IPS-20b (cell line): Measurements from ENCODE around the gene RAN.
"Not testable (repeated sequence)": the region's sequence is repeated elsewhere in the genome, so short reads cannot be mapped to it uniquely, and the experiment has no call there.

Experiments
- H3K27ac ChIP-seq: one replicate; pipeline ENCODE4 v1.5.1; 2013; ENCODE audit warnings: low read length
- H3K27me3 ChIP-seq: 2 replicates; pipeline ENCODE4 v1.6.1; 2013; ENCODE audit warnings: mild to moderate bottlenecking, low read length, inconsistent platforms; ENCODE audit not compliant: insufficient read depth
- H3K36me3 ChIP-seq: 2 replicates; pipeline ENCODE4 v1.6.1; 2013; ENCODE audit warnings: low read depth, mild to moderate bottlenecking, inconsistent platforms, low read length, moderate library complexity; ENCODE audit not compliant: insufficient read depth
- H3K4me1 ChIP-seq: 2 replicates; pipeline ENCODE4 v1.6.1; 2013; ENCODE audit warnings: mild to moderate bottlenecking, control low read depth, inconsistent platforms, low read length, moderate library complexity; ENCODE audit not compliant: insufficient read depth
- H3K4me3 ChIP-seq: 2 replicates; pipeline ENCODE4 v1.5.1; 2013; ENCODE audit warnings: mild to moderate bottlenecking, low read length, inconsistent platforms
- H3K9ac ChIP-seq: 2 replicates; pipeline ENCODE4 v1.6.1; 2013; ENCODE audit warnings: low read depth, mild to moderate bottlenecking, inconsistent platforms, low read length, moderate library complexity
- H3K9me3 ChIP-seq: 2 replicates; pipeline ENCODE4 v1.6.1; 2013; ENCODE audit warnings: mild to moderate bottlenecking, low read depth, low read length, inconsistent platforms; ENCODE audit not compliant: insufficient read depth

The RAN gene

DNA sequence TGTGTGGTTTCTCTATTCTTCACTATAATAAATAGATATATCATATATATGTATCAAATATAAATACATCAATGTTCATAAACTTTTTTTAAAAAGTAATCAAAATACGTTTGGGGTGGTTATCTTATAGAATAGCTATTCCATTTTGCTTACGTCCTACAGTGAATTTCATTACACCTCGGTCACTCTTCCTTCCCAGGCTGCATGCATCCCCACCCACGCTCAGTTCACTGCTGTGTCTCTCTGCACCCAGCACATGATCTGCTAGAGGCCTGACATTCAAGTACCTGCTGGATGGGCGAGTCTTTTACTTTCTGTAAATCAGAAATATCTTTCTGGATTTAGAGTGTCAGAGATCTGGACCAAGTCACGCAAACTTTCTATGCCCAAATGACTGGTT, 36.4 kb upstream of the RAN start:
- H3K27me3 ChIP-seq = peaks cover 20% of the 10 kb centered on the region
- no peaks in the 10 kb centered on the region for H3K9me3 ChIP-seq
- H3K4me3 ChIP-seq = no peak overlapping the region
- no peaks in the 10 kb centered on the region for H3K36me3 ChIP-seq
- no peak overlapping the region for H3K27ac ChIP-seq
- no peak overlapping the region for H3K9ac ChIP-seq
- H3K4me1 ChIP-seq = peaks cover 16% of the 10 kb centered on the region

DNA sequence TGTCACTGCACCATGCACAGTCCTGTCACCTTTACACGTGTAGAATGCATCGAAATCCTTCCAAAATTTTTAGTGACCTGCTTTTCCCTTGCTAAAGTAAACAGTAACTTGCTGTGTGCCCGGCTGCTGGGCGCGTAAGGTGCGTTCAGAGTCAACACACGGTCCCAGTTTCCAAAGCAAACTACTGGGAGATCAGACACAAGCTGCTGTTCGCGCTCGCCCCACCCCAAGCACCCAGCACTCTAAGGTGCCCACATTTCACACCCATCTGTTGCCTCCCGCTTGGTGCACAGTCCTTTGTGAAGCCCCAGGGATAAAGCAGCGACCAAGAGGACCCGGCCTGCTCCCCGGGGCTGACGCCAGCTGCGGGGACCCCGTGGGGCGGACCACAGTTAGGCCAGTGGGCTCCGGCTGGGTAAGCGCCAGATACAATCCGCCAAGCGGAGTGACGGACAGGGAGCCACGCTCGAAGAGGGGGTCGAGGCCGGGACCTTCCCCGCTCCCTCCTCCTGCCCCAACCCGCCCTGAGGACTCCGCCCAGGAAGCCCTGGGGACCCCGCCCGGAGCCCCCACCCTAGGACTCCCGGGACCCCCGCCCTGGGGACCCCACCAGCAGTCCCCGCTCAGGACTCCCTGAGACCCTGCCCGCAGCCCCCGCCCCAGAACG, 33.4 kb upstream of the RAN start:
- H3K4me3 ChIP-seq = peak overlapping the region; percentile 95
- H3K36me3 ChIP-seq = no peaks in the 10 kb centered on the region
- H3K27ac ChIP-seq = no peak overlapping the region
- H3K4me1 ChIP-seq = peaks cover 8% of the 10 kb centered on the region
- H3K9ac ChIP-seq = peak overlapping the region; percentile 76; the same call in 1 of the 2 replicates
- H3K9me3 ChIP-seq = no peaks in the 10 kb centered on the region
- peaks cover 25% of the 10 kb centered on the region for H3K27me3 ChIP-seq

DNA sequence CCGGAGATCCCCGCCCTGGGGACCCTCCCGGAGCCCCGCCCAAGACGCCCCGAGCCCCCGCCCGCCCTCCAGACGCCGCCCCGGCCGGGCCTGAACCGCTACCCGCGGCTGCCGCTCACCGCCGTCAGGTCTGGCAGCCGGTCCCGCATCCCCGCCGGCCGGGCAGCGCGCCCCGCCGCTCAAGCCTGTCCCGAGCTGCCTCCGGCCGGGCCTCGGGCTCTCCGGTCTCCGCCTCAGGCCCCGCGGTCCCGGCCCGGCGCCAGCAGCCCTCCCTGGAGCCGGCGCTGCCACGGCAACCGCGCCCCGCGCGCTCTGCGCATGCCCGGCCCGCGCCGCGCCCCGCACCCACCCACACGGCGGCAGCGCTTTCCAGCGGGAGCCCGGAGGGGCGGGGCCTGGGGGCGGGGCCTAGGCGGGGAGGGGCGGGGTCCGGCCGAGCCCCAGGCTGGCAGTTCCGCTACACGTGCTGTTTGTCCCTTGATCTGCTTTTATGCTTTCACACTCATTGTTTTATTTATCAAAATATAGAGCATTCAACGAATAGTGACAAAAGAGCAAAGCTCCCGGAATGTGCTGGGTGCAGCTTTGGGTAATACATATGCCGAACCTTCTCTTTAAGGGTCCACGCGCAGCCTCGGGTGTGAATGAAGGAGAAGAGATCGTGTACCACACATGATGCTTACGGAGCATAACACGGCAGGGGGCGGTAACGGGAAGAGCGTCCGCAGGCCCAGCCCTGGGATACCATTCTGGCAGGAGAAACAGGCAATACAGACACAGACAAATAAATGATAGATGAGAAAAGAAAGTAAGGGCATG, 32.7 kb upstream of the RAN start, which contains the start of gene STX2:
TSS of gene STX2 (minus strand) at position 300 of the 819 bp plus-strand sequence. CDS start at position 149, 151 bp downstream.
- H3K27me3 ChIP-seq = peaks cover 25% of the 10 kb centered on the region
- no peaks in the 10 kb centered on the region for H3K9me3 ChIP-seq
- H3K9ac ChIP-seq = peak within 1 kb of the TSS; percentile 76; the same call in 1 of the 2 replicates
- H3K4me3 ChIP-seq = peak within 1 kb of the TSS; percentile 95
- H3K36me3 ChIP-seq = no peaks in the 10 kb centered on the region
- H3K4me1 ChIP-seq = peaks cover 8% of the 10 kb centered on the region
- no peak within 1 kb of the TSS for H3K27ac ChIP-seq

- Histone ChIP-seq H3K9ac (no peak overlapping the region), H3K27ac (no peak overlapping the region), H3K9me3 (no peaks in the 10 kb centered on the region), H3K4me3 (peak overlapping the region; percentile 61; the same call in 1 of the 2 replicates), H3K4me1 (peaks cover 8% of the 10 kb centered on the region), H3K36me3 (no peaks in the 10 kb centered on the region), H3K27me3 (peaks cover 25% of the 10 kb centered on the region)
Observed at GRCh38 chr12:130839770-130840404, 32.0 kb upstream of the RAN start.

GRCh38 chr12:130846369-130846768, 25.5 kb upstream of the RAN start:
- no peaks in the 10 kb centered on the region for H3K9me3 ChIP-seq
- H3K36me3 ChIP-seq = no peaks in the 10 kb centered on the region
- H3K4me3 ChIP-seq = no peak overlapping the region
- H3K4me1 ChIP-seq = peaks cover 17% of the 10 kb centered on the region
- no peaks in the 10 kb centered on the region for H3K27me3 ChIP-seq
- no peak overlapping the region for H3K9ac ChIP-seq
- no peak overlapping the region for H3K27ac ChIP-seq

GRCh38 chr12:130847112-130847511, 24.8 kb upstream of the RAN start:
- Histone ChIP-seq H3K36me3 (no peaks in the 10 kb centered on the region), H3K9ac (no peak overlapping the region), H3K9me3 (no peaks in the 10 kb centered on the region), H3K4me3 (no peak overlapping the region), H3K4me1 (peaks cover 17% of the 10 kb centered on the region), H3K27ac (no peak overlapping the region), H3K27me3 (no peaks in the 10 kb centered on the region)

DNA sequence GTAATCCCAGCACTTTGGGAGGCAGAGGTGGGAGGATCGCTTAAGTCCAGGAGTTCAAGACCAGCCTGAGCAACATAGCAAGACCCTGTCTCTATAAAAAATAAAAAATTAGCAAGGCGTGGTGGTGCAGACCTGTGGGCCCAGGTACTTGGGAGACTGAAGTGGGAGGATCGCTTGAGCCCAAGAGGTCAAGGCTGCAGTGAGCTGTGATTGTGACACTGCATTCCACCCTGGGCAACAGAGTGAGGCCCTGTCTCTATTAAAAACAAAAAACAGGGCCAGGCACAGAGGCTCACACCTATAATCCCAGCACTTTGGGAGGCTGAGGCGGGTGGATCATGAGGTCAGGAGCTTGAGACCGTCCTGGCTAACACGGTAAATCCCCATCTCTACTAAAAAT, 23.8 kb upstream of the RAN start:
- not testable (repeated sequence) for H3K9me3 ChIP-seq, H3K9ac ChIP-seq, H3K27ac ChIP-seq, H3K27me3 ChIP-seq, H3K36me3 ChIP-seq, H3K4me3 ChIP-seq
- H3K4me1 ChIP-seq = peaks cover 23% of the 10 kb centered on the region

DNA sequence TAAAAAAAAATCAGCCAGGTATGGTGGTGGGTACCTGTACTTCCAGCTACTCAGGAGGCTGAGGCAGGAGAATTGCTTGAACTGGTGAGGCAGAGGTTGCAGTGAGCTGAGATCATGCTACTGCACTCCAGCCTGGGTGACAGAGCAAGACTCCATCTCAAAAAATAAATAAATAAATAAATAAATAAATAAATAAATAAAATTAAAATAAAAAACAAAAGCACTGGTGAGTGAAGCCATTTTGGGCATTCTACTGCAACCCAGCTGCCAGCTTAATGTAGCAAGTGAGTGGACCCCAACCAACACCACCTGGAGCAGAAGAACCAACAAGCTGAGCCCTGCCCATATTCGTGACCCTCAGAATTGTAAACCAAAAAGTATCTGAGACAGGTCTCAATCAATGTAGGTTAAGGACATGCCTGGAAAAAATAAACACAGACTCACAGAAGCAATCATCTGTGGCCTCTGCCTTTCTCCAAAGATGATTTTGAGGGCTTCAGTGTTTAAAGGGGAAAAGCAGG, 23.0 kb upstream of the RAN start:
- H3K27ac ChIP-seq, H3K9me3 ChIP-seq, H3K9ac ChIP-seq, H3K27me3 ChIP-seq, H3K36me3 ChIP-seq: not testable (repeated sequence)
- H3K4me1 ChIP-seq = peaks cover 25% of the 10 kb centered on the region
- 0 out of 2 replicates have a peak overlapping the region, but pooled peaks have one; percentile 25 for H3K4me3 ChIP-seq

DNA sequence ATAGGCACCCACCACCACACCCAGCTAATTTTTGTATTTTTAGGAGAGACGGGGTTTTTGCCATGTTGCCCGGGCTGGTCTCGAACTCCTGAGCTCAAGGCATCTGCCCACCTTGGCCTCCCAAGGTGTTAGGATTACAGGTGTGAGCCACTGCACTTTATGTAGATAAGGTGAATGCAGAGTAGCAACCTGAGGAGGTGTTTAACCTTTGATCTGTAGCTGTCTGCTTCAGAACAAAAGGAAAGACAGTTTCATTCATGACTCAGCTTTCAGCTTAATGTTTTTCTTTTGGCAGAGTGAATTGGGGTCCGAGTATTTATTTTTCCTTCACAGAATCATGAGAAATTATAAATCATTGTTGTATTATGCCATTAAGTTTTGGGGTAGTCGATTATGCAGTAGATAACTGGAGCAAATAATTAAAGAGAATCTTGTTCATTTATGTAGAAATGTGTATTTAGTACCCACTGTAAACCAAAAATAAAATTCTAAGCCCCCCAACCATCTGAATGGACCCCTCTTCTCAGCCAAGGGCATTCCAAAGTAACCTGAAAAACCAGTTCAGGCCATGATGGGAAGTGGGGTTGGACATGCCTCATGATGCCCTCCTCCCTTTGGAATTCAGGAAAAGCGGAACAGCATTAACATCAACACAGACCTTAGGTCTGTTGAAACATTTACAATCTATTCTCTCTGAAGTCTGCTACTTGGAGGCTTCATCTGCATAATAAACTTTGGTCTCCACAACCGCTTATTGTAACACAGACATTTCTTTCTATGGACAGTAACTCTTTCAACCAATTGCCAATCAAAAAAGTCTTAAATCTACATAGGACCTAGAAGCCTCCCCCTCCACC, 22.1 kb upstream of the RAN start:
- Histone ChIP-seq H3K4me3 (peak overlapping the region; percentile 45; the same call in 1 of the 2 replicates), H3K4me1 (peaks cover 34% of the 10 kb centered on the region), H3K27ac (peak overlapping the region; percentile 89), H3K9me3 (no peaks in the 10 kb centered on the region), H3K27me3 (no peaks in the 10 kb centered on the region), H3K36me3 (no peaks in the 10 kb centered on the region), H3K9ac (peak overlapping the region; percentile 60; the same call in 1 of the 2 replicates)

- Histone ChIP-seq H3K36me3 (no peaks in the 10 kb centered on the region), H3K27me3 (no peaks in the 10 kb centered on the region), H3K4me3 (peak overlapping the region; percentile 41; the same call in 1 of the 2 replicates), H3K9me3 (no peaks in the 10 kb centered on the region), H3K27ac (peak overlapping the region; percentile 89), H3K4me1 (peaks cover 34% of the 10 kb centered on the region), H3K9ac (peak overlapping the region; percentile 53; the same call in 1 of the 2 replicates)
Observed at GRCh38 chr12:130850418-130851021, 21.3 kb upstream of the RAN start.
